Keratinocyte (primary cell): ENCODE data around the gene FOXP2. TPM values are rescaled to one million over a fixed set of nuclear protein-coding genes. Genes with fewer than 3 reads are reported as not detected.

Experiments
- DNase-seq: peaks from one replicate; pipeline ENCODE4 v3.0.0-alpha.2; 2011; ENCODE audit warnings: low read depth, missing footprints, low spot score
- FAIRE-seq: peaks from 2 replicates; lab custom pipeline; 2011; peaks lifted over from hg19 to GRCh38; lab: Jason Lieb, UNC
- H2AFZ ChIP-seq: 2 replicates; pipeline ENCODE4 v1.6.0; 2012; ENCODE audit warnings: low read length, control low read depth, inconsistent platforms; ENCODE audit not compliant: control insufficient read depth
- H3K27ac ChIP-seq: 2 replicates; pipeline ENCODE4 v1.5.1; 2011; ENCODE audit warnings: low read length; ENCODE audit not compliant: control insufficient read depth, insufficient read depth
- H3K27me3 ChIP-seq: 3 replicates; pipeline ENCODE4 v1.6.0; 2011; ENCODE audit warnings: low read length; ENCODE audit not compliant: control insufficient read depth, insufficient read depth; ENCODE audit errors: extremely low read depth
- H3K36me3 ChIP-seq, 2 experiments: 2 replicates in 1 of 2; 3 replicates in 1 of 2; pipeline ENCODE4 v1.5.1; 2011; ENCODE audit warnings: low read length in 2 of 2, mild to moderate bottlenecking in 1 of 2; ENCODE audit not compliant: control insufficient read depth in 2 of 2, insufficient read depth in 2 of 2; ENCODE audit errors: extremely low read depth in 1 of 2
- H3K4me1 ChIP-seq: 3 replicates; pipeline ENCODE4 v1.5.1; 2011; ENCODE audit warnings: low read length; ENCODE audit not compliant: control insufficient read depth, insufficient read depth; ENCODE audit errors: extremely low read depth
- H3K4me2 ChIP-seq: 3 replicates; pipeline ENCODE4 v1.6.0; 2011; ENCODE audit warnings: low read depth, low read length; ENCODE audit not compliant: control insufficient read depth, insufficient read depth; ENCODE audit errors: extremely low read depth
- H3K4me3 ChIP-seq, 3 experiments: fragments of 200-600 bp in 1 of 3; sonication (generic) in 1 of 3; 2 replicates in 2 of 3; 3 replicates in 1 of 3; pipeline ENCODE4 v1.5.1; 2011 to 2016; ENCODE audit warnings: low read length in 3 of 3, mild to moderate bottlenecking in 3 of 3, control low read depth in 2 of 3, inconsistent platforms in 1 of 3, low read depth in 1 of 3, mixed read lengths in 1 of 3, mixed run types in 1 of 3, moderate library complexity in 1 of 3; ENCODE audit not compliant: control insufficient read depth in 2 of 3, insufficient read depth in 2 of 3; ENCODE audit errors: extremely low read depth in 1 of 3
- H3K79me2 ChIP-seq: 2 replicates; pipeline ENCODE4 v1.6.0; 2012; ENCODE audit warnings: low read length; ENCODE audit not compliant: control insufficient read depth, insufficient read depth
- H3K9ac ChIP-seq: 3 replicates; pipeline ENCODE4 v1.6.0; 2011; ENCODE audit warnings: low read length; ENCODE audit not compliant: control insufficient read depth, insufficient read depth; ENCODE audit errors: extremely low read depth
- H3K9me1 ChIP-seq: 3 replicates; pipeline ENCODE4 v1.6.0; 2011; ENCODE audit warnings: low read length; ENCODE audit not compliant: control insufficient read depth, insufficient read depth; ENCODE audit errors: extremely low read depth
- H3K9me3 ChIP-seq: 2 replicates; pipeline ENCODE4 v1.5.1; 2012; ENCODE audit warnings: low read depth, low read length; ENCODE audit not compliant: control insufficient read depth
- H4K20me1 ChIP-seq: 3 replicates; pipeline ENCODE4 v1.6.0; 2011; ENCODE audit warnings: low read length; ENCODE audit not compliant: control insufficient read depth, insufficient read depth; ENCODE audit errors: extremely low read depth
- CTCF ChIP-seq, 3 experiments: IDR thresholded peaks in 1 of 3; conservative IDR thresholded peaks in 1 of 3; optimal IDR thresholded peaks in 1 of 3; 2 replicates in 2 of 3; 3 replicates in 1 of 3; pipeline versions ENCODE3 to v1.5.1; 2011; ENCODE audit warnings: low read length in 3 of 3, mild to moderate bottlenecking in 3 of 3, moderate library complexity in 2 of 3, control low read depth in 1 of 3, inconsistent platforms in 1 of 3; ENCODE audit not compliant: insufficient read depth in 2 of 3; ENCODE audit errors: extremely low read depth in 1 of 3
- EZH2 ChIP-seq: IDR thresholded peaks from one replicate; pipeline ENCODE4 v1.6.1; 2012; ENCODE audit warnings: inconsistent platforms, mild to moderate bottlenecking, low read length, moderate library complexity
- dilution Hi-C: fragments of 300-500 bp; cut with MboI; formaldehyde crosslinking; loops from one replicate; pipeline ENCODE4 v1.7.0; 2020; ENCODE audit warnings: low sequenced_read_pairs; ENCODE audit not compliant: extremely low pct_ligation_motif_present
- polyA plus RNA-seq, 5 experiments: library from polyadenylated mRNA; depleted of rRNA in 3 of 5; stranded (reverse) in 3 of 5; stranded (forward) in 1 of 5; unstranded in 1 of 5; fragments of >200 nt; gene quantifications; 1 replicate in 1 of 5; 2 replicates in 3 of 5; 3 replicates in 1 of 5; pipeline versions ENCODE4 v1.2.1 to v1.2.3, GENCODE V29; 2011 to 2012; ENCODE audit warnings: missing spikeins in 2 of 5, low read depth in 1 of 5, low replicate concordance in 1 of 5

Gene FOXP2
- polyA plus RNA-seq, 1 donor (not counting 4 experiments of a cell fraction or from before 2014, with no cell fraction given) = 0.98 TPM

- H3K27ac ChIP-seq = no peak overlapping the region
Observed at GRCh38 chr7:114723308-114723707, 308.7 kb downstream of the FOXP2 start.

DNA sequence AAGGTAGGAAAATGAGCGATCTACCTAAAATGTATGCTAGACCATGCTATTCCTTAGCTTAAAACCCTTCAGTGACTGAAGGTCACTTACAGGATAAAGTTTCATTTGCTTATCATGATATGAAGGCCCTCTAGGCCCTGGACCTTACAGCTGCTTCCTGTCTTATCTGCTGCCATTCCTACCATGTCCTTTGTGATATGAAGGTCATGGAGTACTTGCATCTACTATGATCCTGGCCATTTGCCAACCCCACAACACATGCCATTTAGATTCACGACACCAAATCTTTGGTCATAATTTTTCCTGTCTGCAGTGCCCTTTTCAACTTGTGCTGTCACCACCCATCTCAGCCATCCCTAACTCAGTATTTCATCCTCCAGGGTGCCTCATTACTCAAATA lies 325.5 kb downstream of the FOXP2 start:
- Histone ChIP-seq H3K4me2 (no peak overlapping the region), H3K9me3 (no peaks in the 10 kb centered on the region), H3K4me1 (no peaks in the 10 kb centered on the region), H4K20me1 (no peaks in the 10 kb centered on the region), H3K9ac (no peak overlapping the region), H3K36me3 (no peaks in the 10 kb centered on the region), H3K79me2 (no peaks in the 10 kb centered on the region), H3K4me3 (no peak overlapping the region), H3K9me1 (no peaks in the 10 kb centered on the region), H2AFZ (no peak overlapping the region), H3K27me3 (no peaks in the 10 kb centered on the region), H3K27ac (no peak overlapping the region)
- FAIRE-seq (no peak), DNase-seq (no peak)
- TF ChIP-seq EZH2 (no peak), CTCF (optimal IDR thresholded peaks at IDR 0.05 in 1 of 3, IDR thresholded peaks at IDR 0.05 in 1 of 3, conservative IDR thresholded peaks at IDR 0.05 in 1 of 3; ENCODE audit: extremely low read depth in 1 of 3, insufficient read depth in 2 of 3, low read length in 3 of 3) (no peak)
- dilution Hi-C loops = no loop called here

More at GRCh38 chr7:114723308-114723707, 308.7 kb downstream of the FOXP2 start:
- no peaks in the 10 kb centered on the region for H3K9me3 ChIP-seq
- DNase-seq = no peak
- TF ChIP-seq CTCF (optimal IDR thresholded peaks at IDR 0.05 in 1 of 3, IDR thresholded peaks at IDR 0.05 in 1 of 3, conservative IDR thresholded peaks at IDR 0.05 in 1 of 3; ENCODE audit: extremely low read depth in 1 of 3, insufficient read depth in 2 of 3, low read length in 3 of 3) = no peak
- no peak for TF ChIP-seq EZH2
- H3K27me3 ChIP-seq = no peaks in the 10 kb centered on the region
- dilution Hi-C loops = no loop called here
- no peaks in the 10 kb centered on the region for H3K9me1 ChIP-seq
- no peaks in the 10 kb centered on the region for H3K79me2 ChIP-seq
- H2AFZ ChIP-seq = no peak overlapping the region
- H3K4me2 ChIP-seq = no peak overlapping the region
- no peaks in the 10 kb centered on the region for H4K20me1 ChIP-seq
- H3K9ac ChIP-seq = no peak overlapping the region
- FAIRE-seq = no peak
- no peaks in the 10 kb centered on the region for H3K36me3 ChIP-seq
- H3K4me3 ChIP-seq = no peak overlapping the region
- no peaks in the 10 kb centered on the region for H3K4me1 ChIP-seq
